Hepatocyte (in vitro differentiated cells): ENCODE results near the gene TUBGCP5.
"Not testable (repeated sequence)": the region's sequence is repeated elsewhere in the genome, so short reads cannot be mapped to it uniquely, and the experiment has no call there.

ENCODE experiments used
- EZH2 ChIP-seq: fragments of 200-600 bp; sonication (generic); IDR thresholded peaks from 2 replicates; pipeline ENCODE4 v1.6.1; 2016; ENCODE audit warnings: antibody characterized with exemption, mild to moderate bottlenecking, borderline replicate concordance
- TF ChIP-seq, protein P1 (sequence below): fragments of 200-600 bp; sonication (generic); IDR thresholded peaks from 2 replicates; pipeline ENCODE4 v1.5.1; 2016; ENCODE audit warnings: antibody characterized with exemption, mild to moderate bottlenecking; ENCODE audit not compliant: poor library complexity

DNA sequence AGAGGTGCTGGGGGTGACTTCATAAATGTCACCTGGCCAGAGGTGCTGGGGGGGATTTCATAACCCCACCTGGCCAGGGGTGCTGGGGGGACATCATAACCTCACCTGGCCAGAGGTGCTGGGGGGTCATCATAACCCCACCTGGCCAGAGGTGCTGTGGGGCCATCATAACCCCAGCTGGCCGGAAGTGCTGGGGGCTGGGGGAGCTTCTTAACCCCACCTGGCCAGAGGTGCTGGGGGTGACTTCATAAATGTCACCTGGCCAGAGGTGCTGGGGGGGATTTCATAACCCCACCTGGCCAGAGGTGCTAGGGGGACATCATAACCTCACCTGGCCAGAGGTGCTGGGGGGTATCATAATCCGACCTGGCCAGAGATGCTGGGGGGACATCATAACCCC lies 4.6 kb upstream of the TUBGCP5 start:
- TF ChIP-seq, protein P1, sequence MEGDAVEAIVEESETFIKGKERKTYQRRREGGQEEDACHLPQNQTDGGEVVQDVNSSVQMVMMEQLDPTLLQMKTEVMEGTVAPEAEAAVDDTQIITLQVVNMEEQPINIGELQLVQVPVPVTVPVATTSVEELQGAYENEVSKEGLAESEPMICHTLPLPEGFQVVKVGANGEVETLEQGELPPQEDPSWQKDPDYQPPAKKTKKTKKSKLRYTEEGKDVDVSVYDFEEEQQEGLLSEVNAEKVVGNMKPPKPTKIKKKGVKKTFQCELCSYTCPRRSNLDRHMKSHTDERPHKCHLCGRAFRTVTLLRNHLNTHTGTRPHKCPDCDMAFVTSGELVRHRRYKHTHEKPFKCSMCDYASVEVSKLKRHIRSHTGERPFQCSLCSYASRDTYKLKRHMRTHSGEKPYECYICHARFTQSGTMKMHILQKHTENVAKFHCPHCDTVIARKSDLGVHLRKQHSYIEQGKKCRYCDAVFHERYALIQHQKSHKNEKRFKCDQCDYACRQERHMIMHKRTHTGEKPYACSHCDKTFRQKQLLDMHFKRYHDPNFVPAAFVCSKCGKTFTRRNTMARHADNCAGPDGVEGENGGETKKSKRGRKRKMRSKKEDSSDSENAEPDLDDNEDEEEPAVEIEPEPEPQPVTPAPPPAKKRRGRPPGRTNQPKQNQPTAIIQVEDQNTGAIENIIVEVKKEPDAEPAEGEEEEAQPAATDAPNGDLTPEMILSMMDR: not testable (repeated sequence)
- TF ChIP-seq EZH2: not testable (repeated sequence)
